Osteoblast (primary cell): Measurements from ENCODE around the gene TBC1D19. TPM values are rescaled to one million over a fixed set of nuclear protein-coding genes. Genes with fewer than 3 reads are reported as not detected.
"Not testable (repeated sequence)": the region's sequence is repeated elsewhere in the genome, so short reads cannot be mapped to it uniquely, and the experiment has no call there.

ENCODE experiments used
- DNase-seq: peaks from one replicate; pipeline ENCODE4 v3.0.0; 2011; ENCODE audit warnings: low spot score, mixed read lengths; ENCODE audit not compliant: insufficient read length; ENCODE audit errors: missing footprints
- H2AFZ ChIP-seq: 2 replicates; pipeline ENCODE4 v1.6.0; 2011; ENCODE audit warnings: mild to moderate bottlenecking, low read length
- H3K27ac ChIP-seq: 2 replicates; pipeline ENCODE4 v1.5.1; 2011; ENCODE audit warnings: mild to moderate bottlenecking, low read depth, low read length, moderate library complexity
- H3K27me3 ChIP-seq: 2 replicates; pipeline ENCODE4 v1.6.0; 2012; ENCODE audit warnings: mild to moderate bottlenecking, control low read depth, inconsistent platforms, low read length, moderate library complexity; ENCODE audit not compliant: insufficient read depth
- H3K36me3 ChIP-seq: 2 replicates; pipeline ENCODE4 v1.5.1; 2011; ENCODE audit warnings: mild to moderate bottlenecking, low read length, control low read depth, moderate library complexity; ENCODE audit not compliant: insufficient read depth
- H3K4me1 ChIP-seq: 2 replicates; pipeline ENCODE4 v1.5.1; 2011; ENCODE audit warnings: mild to moderate bottlenecking, low read length, control low read depth, moderate library complexity; ENCODE audit not compliant: insufficient read depth
- H3K4me2 ChIP-seq: 2 replicates; pipeline ENCODE4 v1.6.0; 2011; ENCODE audit warnings: mild to moderate bottlenecking, low read length; ENCODE audit not compliant: insufficient read depth
- H3K4me3 ChIP-seq: fragments of 200-600 bp; sonication (generic); 3 replicates; pipeline ENCODE4 v1.5.1; 2012; ENCODE audit warnings: mild to moderate bottlenecking, low read length, inconsistent platforms; ENCODE audit not compliant: insufficient read depth
- H3K79me2 ChIP-seq: 2 replicates; pipeline ENCODE4 v1.6.0; 2012; ENCODE audit warnings: mild to moderate bottlenecking, low read length, control low read depth, inconsistent platforms; ENCODE audit not compliant: insufficient read depth
- H3K9me3 ChIP-seq: 2 replicates; pipeline ENCODE4 v1.5.1; 2011; ENCODE audit warnings: low read depth, low read length, control low read depth
- H4K20me1 ChIP-seq: 2 replicates; pipeline ENCODE4 v1.6.0; 2012; ENCODE audit warnings: mild to moderate bottlenecking, low read length, control low read depth; ENCODE audit not compliant: insufficient read depth
- CTCF ChIP-seq: IDR thresholded peaks from 2 replicates; pipeline ENCODE4 v1.5.1; 2011; ENCODE audit warnings: mild to moderate bottlenecking, low read depth, low read length, moderate library complexity; ENCODE audit errors: extremely low read depth
- total RNA-seq: library from RNA; depleted of rRNA; stranded (reverse); fragments of >200 nt; gene quantifications from 2 replicates; pipeline ENCODE4 v1.2.3, GENCODE V29; 2012

The TBC1D19 gene
- total RNA-seq, 1 donor = 56.1 TPM

GRCh38 chr4:26660261-26660660, 76.4 kb downstream of the TBC1D19 start:
- Histone ChIP-seq H3K4me2 (no peak overlapping the region), H3K27ac (no peak overlapping the region), H2AFZ (no peak overlapping the region), H3K4me1 (no peaks in the 10 kb centered on the region), H3K36me3 (peaks cover 28% of the 10 kb centered on the region), H3K79me2 (no peaks in the 10 kb centered on the region), H3K4me3 (no peak overlapping the region), H3K27me3 (no peaks in the 10 kb centered on the region), H4K20me1 (no peaks in the 10 kb centered on the region), H3K9me3 (no peaks in the 10 kb centered on the region)
- no peak for TF ChIP-seq CTCF
- no peak for DNase-seq

- TF ChIP-seq CTCF = no peak
- H3K27me3 ChIP-seq = no peaks in the 10 kb centered on the region
- DNase-seq = no peak
- H3K9me3 ChIP-seq = no peaks in the 10 kb centered on the region
- no peak overlapping the region for H3K4me2 ChIP-seq
- no peaks in the 10 kb centered on the region for H4K20me1 ChIP-seq
- no peak overlapping the region for H2AFZ ChIP-seq
- peaks cover 38% of the 10 kb centered on the region for H3K36me3 ChIP-seq
- no peaks in the 10 kb centered on the region for H3K79me2 ChIP-seq
- no peaks in the 10 kb centered on the region for H3K4me1 ChIP-seq
- H3K4me3 ChIP-seq = no peak overlapping the region
- no peak overlapping the region for H3K27ac ChIP-seq
Observed at GRCh38 chr4:26663888-26664287, 80.0 kb downstream of the TBC1D19 start.

DNA sequence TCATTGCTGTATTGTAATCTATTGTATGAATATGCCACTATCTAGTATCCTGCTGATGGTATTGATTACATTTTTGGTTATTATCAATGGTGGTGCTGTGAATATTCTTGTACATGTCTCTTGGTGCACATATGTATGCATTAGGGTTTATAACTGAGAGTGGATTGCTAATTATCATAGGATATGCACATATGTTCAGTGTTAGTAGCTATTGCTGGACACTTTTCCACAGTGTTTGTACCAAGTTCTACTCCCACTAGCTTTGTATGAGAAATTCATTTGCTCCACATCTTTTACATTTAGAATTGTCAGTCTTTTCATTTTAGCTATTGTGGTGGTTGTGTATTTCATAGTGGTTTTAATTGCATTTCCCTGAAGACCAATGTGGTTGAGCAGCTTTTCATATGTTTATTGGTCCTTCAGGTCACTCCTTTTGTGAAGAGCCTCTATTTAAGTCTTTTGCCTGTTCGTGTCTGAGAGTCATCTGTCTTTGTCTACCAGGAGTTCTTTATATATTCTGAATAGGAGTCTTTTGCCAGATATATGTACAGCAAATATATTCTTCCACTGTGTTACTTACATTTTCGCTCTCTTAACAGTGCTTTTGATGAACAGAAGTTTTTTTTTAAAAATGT, 87.1 kb downstream of the TBC1D19 start:
- Histone ChIP-seq H3K9me3 (no peaks in the 10 kb centered on the region), H3K36me3 (peaks cover 9% of the 10 kb centered on the region), H3K4me1 (no peaks in the 10 kb centered on the region), H3K27ac (no peak overlapping the region), H3K4me3 (no peak overlapping the region), H3K4me2 (no peak overlapping the region), H3K27me3 (no peaks in the 10 kb centered on the region), H4K20me1 (no peaks in the 10 kb centered on the region), H2AFZ (no peak overlapping the region), H3K79me2 (no peaks in the 10 kb centered on the region)
- DNase-seq = no peak
- TF ChIP-seq CTCF = no peak

DNA sequence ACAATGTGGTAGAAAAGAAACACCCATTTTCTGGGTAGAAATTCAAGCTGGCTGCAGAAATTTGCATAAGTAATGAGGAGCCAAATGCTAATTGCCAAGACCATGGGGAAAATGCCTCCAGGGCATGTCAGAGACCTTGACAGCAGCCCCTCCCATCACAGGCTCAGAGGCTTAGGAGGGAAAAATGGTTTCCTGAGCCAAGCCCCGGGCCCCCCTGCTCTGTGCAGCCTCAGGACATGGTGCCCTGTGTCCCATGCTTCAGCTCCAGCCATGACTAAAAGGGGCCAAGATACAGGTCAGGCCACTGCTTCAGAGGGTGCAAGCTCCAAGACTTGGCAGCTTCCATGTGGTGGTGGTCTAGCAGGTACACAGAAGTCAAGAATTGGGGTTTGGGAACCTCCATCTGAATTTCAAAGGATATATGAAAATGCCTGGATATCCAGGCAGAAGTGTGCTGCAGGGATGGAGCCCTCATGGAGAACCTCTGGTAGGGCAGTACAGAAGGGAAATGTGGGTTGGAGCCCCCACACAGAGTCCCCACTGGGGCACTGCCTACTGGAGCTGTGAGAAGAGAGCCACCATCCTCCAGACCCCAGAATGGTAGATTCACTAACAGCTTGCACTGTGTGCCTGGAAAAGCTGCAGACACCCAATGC, 95.3 kb downstream of the TBC1D19 start:
- peaks cover 32% of the 10 kb centered on the region for H3K36me3 ChIP-seq
- not testable (repeated sequence) for H3K4me2 ChIP-seq

More for the DNA sequence above, 95.3 kb downstream of the TBC1D19 start:
- H3K27ac ChIP-seq, H3K27me3 ChIP-seq, H3K79me2 ChIP-seq, H2AFZ ChIP-seq, DNase-seq, H3K4me3 ChIP-seq, H4K20me1 ChIP-seq, H3K4me1 ChIP-seq, H3K9me3 ChIP-seq: not testable (repeated sequence)
